ENCODE data around the gene MFAP3L.

Gene MFAP3L

GRCh38 chr4:170037481-170037880 is 11.3 kb upstream of the MFAP3L start:
- TF ChIP-seq SIN3A (IDR thresholded peaks at IDR 0.05; ENCODE audit: borderline replicate concordance, insufficient read depth, low read length): no peak
- no peak for TF ChIP-seq FOXP2 (optimal IDR thresholded peaks at IDR 0.05; ENCODE audit: borderline replicate concordance, extremely low read depth, extremely low read length, insufficient read depth)
- TF ChIP-seq POLR2AphosphoS5 (IDR thresholded peaks at IDR 0.05; ENCODE audit: low read depth, low read length): no peak
- no peak for TF ChIP-seq REST (IDR thresholded peaks at IDR 0.05; ENCODE audit: insufficient read depth in 1 of 2, low read depth in 2 of 2, low read length in 2 of 2)
- no peak for TF ChIP-seq TAF1 (IDR thresholded peaks at IDR 0.05; ENCODE audit: borderline replicate concordance, insufficient read depth, low read length)

- TF ChIP-seq SIN3A (IDR thresholded peaks at IDR 0.05; ENCODE audit: borderline replicate concordance, insufficient read depth, low read length): no peak
- TF ChIP-seq TAF1 (IDR thresholded peaks at IDR 0.05; ENCODE audit: borderline replicate concordance, insufficient read depth, low read length): no peak
- no peak for TF ChIP-seq REST (IDR thresholded peaks at IDR 0.05; ENCODE audit: insufficient read depth in 1 of 2, low read depth in 2 of 2, low read length in 2 of 2)
- no peak for TF ChIP-seq FOXP2 (optimal IDR thresholded peaks at IDR 0.05; ENCODE audit: borderline replicate concordance, extremely low read depth, extremely low read length, insufficient read depth)
- TF ChIP-seq POLR2AphosphoS5 (IDR thresholded peaks at IDR 0.05; ENCODE audit: low read depth, low read length): no peak
Observed at GRCh38 chr4:170035845-170036244, 9.7 kb upstream of the MFAP3L start.

- TF ChIP-seq FOXP2 (optimal IDR thresholded peaks at IDR 0.05; ENCODE audit: borderline replicate concordance, extremely low read depth, extremely low read length, insufficient read depth) (no peak), REST (IDR thresholded peaks at IDR 0.05; ENCODE audit: insufficient read depth in 1 of 2, low read depth in 2 of 2, low read length in 2 of 2) (no peak), SIN3A (IDR thresholded peaks at IDR 0.05; ENCODE audit: borderline replicate concordance, insufficient read depth, low read length) (no peak), TAF1 (IDR thresholded peaks at IDR 0.05; ENCODE audit: borderline replicate concordance, insufficient read depth, low read length) (no peak), POLR2AphosphoS5 (IDR thresholded peaks at IDR 0.05; ENCODE audit: low read depth, low read length) (no peak)
Observed at GRCh38 chr4:170035231-170035630, 9.0 kb upstream of the MFAP3L start.

GRCh38 chr4:170033999-170034398 is 7.8 kb upstream of the MFAP3L start:
- no peak for TF ChIP-seq REST (IDR thresholded peaks at IDR 0.05; ENCODE audit: insufficient read depth in 1 of 2, low read depth in 2 of 2, low read length in 2 of 2)
- no peak for TF ChIP-seq SIN3A (IDR thresholded peaks at IDR 0.05; ENCODE audit: borderline replicate concordance, insufficient read depth, low read length)
- TF ChIP-seq POLR2AphosphoS5 (IDR thresholded peaks at IDR 0.05; ENCODE audit: low read depth, low read length): no peak
- TF ChIP-seq TAF1 (IDR thresholded peaks at IDR 0.05; ENCODE audit: borderline replicate concordance, insufficient read depth, low read length): no peak
- TF ChIP-seq FOXP2 (optimal IDR thresholded peaks at IDR 0.05; ENCODE audit: borderline replicate concordance, extremely low read depth, extremely low read length, insufficient read depth): no peak

GRCh38 chr4:170030121-170030520 is 3.9 kb upstream of the MFAP3L start:
- TF ChIP-seq SIN3A (IDR thresholded peaks at IDR 0.05; ENCODE audit: borderline replicate concordance, insufficient read depth, low read length) (no peak), FOXP2 (optimal IDR thresholded peaks at IDR 0.05; ENCODE audit: borderline replicate concordance, extremely low read depth, extremely low read length, insufficient read depth) (no peak), REST (IDR thresholded peaks at IDR 0.05; ENCODE audit: insufficient read depth in 1 of 2, low read depth in 2 of 2, low read length in 2 of 2) (no peak), TAF1 (IDR thresholded peaks at IDR 0.05; ENCODE audit: borderline replicate concordance, insufficient read depth, low read length) (no peak), POLR2AphosphoS5 (IDR thresholded peaks at IDR 0.05; ENCODE audit: low read depth, low read length) (no peak)

All from PFSK-1 (cell line).